C4-2B (cell line): ENCODE results near the gene CPSF4L.
A peak's percentile ranks its signal among the peaks of the same experiment; 100 is the strongest.

ENCODE experiments used
- H3K27ac ChIP-seq: fragments of 450-650 bp; 2 replicates; pipeline ENCODE4 v1.5.1; 2017
- ZFX ChIP-seq: fragments of 450-650 bp; IDR thresholded peaks from 2 replicates; pipeline ENCODE4 v1.6.1; 2017
- TF ChIP-seq, protein P1 (sequence below): fragments of 450-650 bp; conservative IDR thresholded peaks from 2 replicates; pipeline ENCODE4 v1.5.1; 2017; ENCODE audit warnings: mild to moderate bottlenecking

CPSF4L gene

DNA sequence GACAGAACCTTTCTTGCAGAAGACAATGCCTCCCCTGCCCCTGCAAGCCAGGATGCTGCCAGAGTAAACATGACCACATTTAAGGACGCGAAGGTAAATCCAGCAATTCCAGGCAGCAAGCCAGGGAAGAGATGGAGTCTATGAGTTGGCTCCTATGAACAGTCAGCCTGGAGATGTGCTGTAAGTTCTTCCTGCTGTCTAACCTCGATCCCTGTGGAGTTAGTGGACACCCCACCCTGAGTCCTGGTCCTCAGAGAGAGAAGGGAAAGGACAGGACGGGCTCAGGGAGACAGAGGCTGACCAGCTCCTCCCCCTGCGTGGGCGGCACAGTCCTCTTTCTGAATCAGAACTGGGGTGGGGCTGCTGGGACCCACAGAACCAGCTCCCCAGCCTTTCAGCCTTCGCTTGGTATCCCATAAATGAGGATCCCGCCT lies 25.2 kb upstream of the CPSF4L start:
- TF ChIP-seq, protein P1, sequence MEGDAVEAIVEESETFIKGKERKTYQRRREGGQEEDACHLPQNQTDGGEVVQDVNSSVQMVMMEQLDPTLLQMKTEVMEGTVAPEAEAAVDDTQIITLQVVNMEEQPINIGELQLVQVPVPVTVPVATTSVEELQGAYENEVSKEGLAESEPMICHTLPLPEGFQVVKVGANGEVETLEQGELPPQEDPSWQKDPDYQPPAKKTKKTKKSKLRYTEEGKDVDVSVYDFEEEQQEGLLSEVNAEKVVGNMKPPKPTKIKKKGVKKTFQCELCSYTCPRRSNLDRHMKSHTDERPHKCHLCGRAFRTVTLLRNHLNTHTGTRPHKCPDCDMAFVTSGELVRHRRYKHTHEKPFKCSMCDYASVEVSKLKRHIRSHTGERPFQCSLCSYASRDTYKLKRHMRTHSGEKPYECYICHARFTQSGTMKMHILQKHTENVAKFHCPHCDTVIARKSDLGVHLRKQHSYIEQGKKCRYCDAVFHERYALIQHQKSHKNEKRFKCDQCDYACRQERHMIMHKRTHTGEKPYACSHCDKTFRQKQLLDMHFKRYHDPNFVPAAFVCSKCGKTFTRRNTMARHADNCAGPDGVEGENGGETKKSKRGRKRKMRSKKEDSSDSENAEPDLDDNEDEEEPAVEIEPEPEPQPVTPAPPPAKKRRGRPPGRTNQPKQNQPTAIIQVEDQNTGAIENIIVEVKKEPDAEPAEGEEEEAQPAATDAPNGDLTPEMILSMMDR = no peak
- no peak for TF ChIP-seq ZFX
- H3K27ac ChIP-seq = peak overlapping the region; percentile 84

GRCh38 chr17:73285916-73286862 lies 24.5 kb upstream of the CPSF4L start:
- TF ChIP-seq, protein P1 = no peak
- TF ChIP-seq ZFX = no peak
- H3K27ac ChIP-seq = peak overlapping the region; percentile 84

- peak overlapping the region; percentile 84 for H3K27ac ChIP-seq
- TF ChIP-seq, protein P1 = no peak
- TF ChIP-seq ZFX = no peak
Measured at GRCh38 chr17:73285603-73285908, 23.9 kb upstream of the CPSF4L start.

DNA sequence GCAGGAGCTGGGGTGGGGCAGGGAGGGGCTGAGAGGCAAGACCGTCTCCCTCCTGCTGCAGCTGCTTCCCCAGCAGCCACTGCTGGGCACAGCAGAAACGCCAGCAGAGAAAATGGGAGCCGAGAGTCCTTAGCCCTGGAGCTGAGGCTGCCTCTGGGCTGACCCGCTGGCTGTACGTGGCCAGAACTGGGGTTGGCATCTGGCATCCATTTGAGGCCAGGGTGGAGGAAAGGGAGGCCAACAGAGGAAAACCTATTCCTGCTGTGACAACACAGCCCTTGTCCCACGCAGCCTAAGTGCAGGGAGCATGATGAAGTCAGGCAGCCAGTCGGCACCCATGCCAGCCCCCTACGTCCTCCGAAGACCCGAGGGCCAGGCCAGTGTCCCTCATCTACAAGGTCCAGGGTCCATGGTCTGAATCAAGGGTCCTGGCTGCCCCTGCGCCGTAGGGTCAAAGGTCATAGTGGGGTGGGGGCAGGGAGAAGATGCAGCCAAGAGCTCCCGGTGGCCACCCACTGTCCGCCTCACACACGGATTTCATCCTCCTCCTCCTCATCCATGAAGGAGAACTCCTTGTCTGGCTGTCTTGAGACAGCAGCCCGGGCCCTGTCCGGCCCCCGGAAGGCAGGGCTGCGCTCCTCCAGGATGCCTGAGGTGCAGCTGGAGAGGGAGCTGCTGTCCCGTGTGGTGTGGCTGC lies 23.4 kb upstream of the CPSF4L start:
- peak overlapping the region; percentile 84; the same call in 1 of the 2 replicates for H3K27ac ChIP-seq
- no peak for TF ChIP-seq ZFX
- TF ChIP-seq, protein P1 = no peak

- no peak for TF ChIP-seq ZFX
- TF ChIP-seq, protein P1 = no peak
- no peak overlapping the region for H3K27ac ChIP-seq
Measured at GRCh38 chr17:73284354-73284753, 22.7 kb upstream of the CPSF4L start.

DNA sequence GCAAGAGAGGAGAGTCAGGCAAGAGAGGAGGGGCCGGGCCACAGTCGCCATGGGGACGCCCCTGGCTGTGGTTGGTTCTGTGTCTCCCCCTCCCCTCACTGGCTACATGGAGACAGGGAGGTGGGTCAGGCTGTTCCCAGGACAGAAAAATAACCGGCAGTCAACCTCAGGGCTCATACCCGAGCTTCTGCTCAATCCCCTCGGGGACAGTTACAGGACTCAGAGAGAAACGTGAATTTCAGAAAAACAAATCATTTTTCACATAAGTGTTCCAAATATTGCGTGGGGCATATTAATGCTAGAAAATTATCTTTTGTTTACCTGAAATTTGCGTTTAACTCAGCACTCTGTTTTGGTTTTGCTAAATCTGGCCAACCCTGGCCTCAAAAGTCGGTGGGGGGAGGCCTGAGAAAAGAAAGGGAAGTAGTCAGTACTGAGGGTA lies 22.2 kb upstream of the CPSF4L start:
- TF ChIP-seq, protein P1 = no peak
- TF ChIP-seq ZFX = no peak
- no peak overlapping the region for H3K27ac ChIP-seq

GRCh38 chr17:73283250-73283649 lies 21.6 kb upstream of the CPSF4L start:
- no peak for TF ChIP-seq ZFX
- TF ChIP-seq, protein P1 = no peak

More at GRCh38 chr17:73283250-73283649, 21.6 kb upstream of the CPSF4L start:
- no peak overlapping the region for H3K27ac ChIP-seq
